Right cardiac atrium (tissue), 5 donors: ENCODE results near the gene TMEM242. TPM values are rescaled to one million over a fixed set of nuclear protein-coding genes. Genes with fewer than 3 reads are reported as not detected.

Experiments used
- ATAC-seq, 2 donors: fragments of 200-7000 bp; cut with Tn5 transposase; one replicate each; pipeline versions ENCODE4 v1.8.0 to v1.9.1; 2020; ENCODE audit warnings: moderate library complexity in 2 of 2, mild to moderate bottlenecking in 1 of 2
- DNase-seq, 3 donors: peaks; one replicate each; pipeline ENCODE4 v3.0.0-alpha.2; 2020
- H3K27ac ChIP-seq: one replicate; pipeline ENCODE4 v1.5.1; 2013; ENCODE audit warnings: mild to moderate bottlenecking, low read length, control low read depth, moderate library complexity
- H3K27me3 ChIP-seq: one replicate; pipeline ENCODE4 v1.6.1; 2013; ENCODE audit not compliant: control insufficient read depth, insufficient read depth
- H3K4me1 ChIP-seq: one replicate; pipeline ENCODE4 v1.6.1; 2013; ENCODE audit warnings: low read length; ENCODE audit not compliant: control insufficient read depth, insufficient read depth
- H3K4me3 ChIP-seq: one replicate; pipeline ENCODE4 v1.5.1; 2013; ENCODE audit warnings: low read length, control low read depth
- H3K9me3 ChIP-seq: one replicate; pipeline ENCODE4 v1.6.1; 2013; ENCODE audit warnings: low read length; ENCODE audit not compliant: control insufficient read depth
- WGBS: extraction: QIAGEN DNeasy Blood & Tissue Kit; methylation state at CpG from one replicate; pipeline ENCODE4 v1.1.7; 2013; 5-methylcytosine and 5-hydroxymethylcytosine counted together
- intact Hi-C, 4 donors: fragments of 100-400 bp; cut with DNase I; formaldehyde crosslinking; loops; one replicate each; pipeline versions ENCODE4 v1.11.0 to v1.14.0; 2022 to 2023
- polyA plus RNA-seq: library from polyadenylated mRNA; stranded (reverse); fragments of 200-250 nt; gene quantifications from one replicate; pipeline ENCODE4 v1.2.3, GENCODE V29; 2013
- total RNA-seq, 4 donors: library from RNA; stranded (reverse); fragmentation: NEBNext Ultra II Directional; extraction: Animal tissue kit (Norgen Biotek cat#: 25700); gene quantifications; one replicate each; pipeline ENCODE4 v1.2.1, GENCODE V29; 2021
- donor health status: healthy with polysubstance abuse.
- donor health status: DM: no; HTN: yes; CAD: no.
- donor health status: DM: no; HTN: no; CAD: no.
- donor health status: DM: no; HTN: yes; CAD: no; lungs with severe emphysema.
- donor health status: DM: yes; HTN: yes; CAD: no.

The TMEM242 gene
- total and polyA plus RNA-seq, 5 donors = 11.5 to 14.8 (median 13.0) TPM

DNA sequence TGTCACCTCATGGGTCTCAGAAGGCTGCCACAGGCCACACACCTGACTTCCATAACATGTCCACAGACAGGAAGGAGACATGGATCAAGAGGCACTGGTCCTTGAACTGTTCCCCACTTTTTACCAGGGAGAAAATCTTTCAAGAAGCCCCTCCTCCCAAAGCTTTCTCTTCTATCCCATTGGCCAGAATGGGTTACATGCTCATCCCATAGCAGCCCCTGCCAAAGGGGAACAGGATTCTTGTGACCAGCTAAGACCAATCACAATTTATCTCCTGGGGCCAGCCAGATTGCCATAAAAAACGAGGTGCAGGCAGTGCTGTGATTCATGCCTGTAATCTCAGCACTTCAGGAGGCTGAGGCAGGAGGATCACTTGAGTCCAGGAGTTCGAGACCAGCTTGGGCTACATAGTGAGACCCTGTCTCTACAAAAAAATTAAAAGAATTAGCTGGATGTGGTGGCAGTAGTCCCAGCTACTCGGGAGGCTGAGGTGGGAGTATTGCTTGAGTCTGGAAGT is 59.4 kb downstream of the TMEM242 start:
- WGBS = 79% methylated on average over 3 of the region's 3 CpGs
- H3K4me3 ChIP-seq = no peak overlapping the region
- ATAC-seq = no peak
- intact Hi-C loops = no loop called here
- DNase-seq = no peak
- H3K27ac ChIP-seq = no peak overlapping the region
- H3K27me3 ChIP-seq = no peaks in the 10 kb centered on the region
- peaks cover 6% of the 10 kb centered on the region for H3K4me1 ChIP-seq
- H3K9me3 ChIP-seq = no peaks in the 10 kb centered on the region

DNA sequence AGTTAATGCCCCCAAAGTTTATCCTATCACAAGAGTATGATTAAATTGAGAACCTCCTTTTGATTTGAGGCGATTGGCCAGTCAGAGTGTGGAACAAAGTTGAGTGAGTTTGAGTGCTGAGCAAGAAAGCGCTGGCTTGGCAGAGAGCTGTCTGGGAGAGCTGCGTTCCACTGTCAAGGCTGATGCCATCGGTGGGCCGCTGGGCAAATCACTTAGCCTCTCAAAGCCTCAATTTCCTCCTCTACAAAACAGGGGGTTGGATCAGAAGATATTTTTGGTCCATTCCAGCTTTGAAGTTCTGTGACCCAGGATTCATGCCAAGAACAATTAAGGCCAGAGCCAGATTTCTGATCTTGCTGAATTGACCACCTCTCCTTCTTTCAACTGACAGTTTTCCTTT is 60.2 kb downstream of the TMEM242 start:
- intact Hi-C loops = no loop called here
- Histone ChIP-seq H3K27me3 (no peaks in the 10 kb centered on the region), H3K4me1 (no peaks in the 10 kb centered on the region), H3K27ac (no peak overlapping the region), H3K9me3 (no peaks in the 10 kb centered on the region), H3K4me3 (no peak overlapping the region)
- WGBS = 56% methylated on average over 5 of the region's 5 CpGs
- no peak for DNase-seq
- peak in 1 of 2 donors; percentile 42 for ATAC-seq

DNA sequence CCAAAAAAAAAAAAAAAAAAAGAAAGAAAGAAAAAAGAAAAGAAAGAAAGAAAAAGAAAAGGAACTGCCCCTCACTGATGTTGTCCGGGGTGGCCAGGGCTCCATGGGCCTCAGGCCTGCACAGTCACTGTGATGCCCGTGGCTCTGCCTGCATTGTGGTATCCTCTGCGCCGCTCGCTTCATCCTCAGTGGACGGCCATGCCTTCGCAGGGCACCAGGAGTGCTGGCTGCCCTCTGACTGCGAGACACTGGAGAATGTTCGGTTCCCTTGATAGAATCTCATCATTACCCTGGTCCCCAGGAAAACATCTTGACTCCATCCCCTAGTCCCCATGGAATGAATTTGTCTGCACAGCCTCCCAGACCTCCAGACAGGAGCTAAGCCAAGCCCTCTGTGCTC is 61.7 kb downstream of the TMEM242 start:
- Histone ChIP-seq H3K27ac (no peak overlapping the region), H3K9me3 (no peaks in the 10 kb centered on the region), H3K27me3 (no peaks in the 10 kb centered on the region), H3K4me3 (no peak overlapping the region), H3K4me1 (no peaks in the 10 kb centered on the region)
- DNase-seq (no peak), ATAC-seq (no peak)
- intact Hi-C loops = no loop called here
- 86% methylated on average over 9 of the region's 9 CpGs for WGBS

- 85% methylated on average over 16 of the region's 16 CpGs for WGBS
- intact Hi-C loops = no loop called here
- Histone ChIP-seq H3K4me1 (no peaks in the 10 kb centered on the region), H3K4me3 (no peak overlapping the region), H3K27me3 (no peaks in the 10 kb centered on the region), H3K9me3 (no peaks in the 10 kb centered on the region), H3K27ac (no peak overlapping the region)
- ATAC-seq = no peak
- no peak for DNase-seq
These were observed 62.4 kb downstream of the TMEM242 start for GRCh38 chr6:157260735-157261410.

- Histone ChIP-seq H3K27me3 (no peaks in the 10 kb centered on the region), H3K4me3 (no peak overlapping the region), H3K9me3 (no peaks in the 10 kb centered on the region), H3K27ac (no peak overlapping the region), H3K4me1 (no peaks in the 10 kb centered on the region)
- 96% methylated on average over 9 of the region's 9 CpGs for WGBS
- DNase-seq (no peak), ATAC-seq (no peak)
- intact Hi-C loops = no loop called here
These were observed 63.9 kb downstream of the TMEM242 start for GRCh38 chr6:157259443-157259842.

- Histone ChIP-seq H3K4me3 (no peak overlapping the region), H3K9me3 (no peaks in the 10 kb centered on the region), H3K4me1 (no peaks in the 10 kb centered on the region), H3K27me3 (no peaks in the 10 kb centered on the region), H3K27ac (no peak overlapping the region)
- ATAC-seq (peak in 1 of 2 donors; percentile 27), DNase-seq (no peak)
- WGBS = 95% methylated on average over 11 of the region's 11 CpGs
- intact Hi-C loops = no loop called here
These were observed 64.4 kb downstream of the TMEM242 start for GRCh38 chr6:157258878-157259277.

DNA sequence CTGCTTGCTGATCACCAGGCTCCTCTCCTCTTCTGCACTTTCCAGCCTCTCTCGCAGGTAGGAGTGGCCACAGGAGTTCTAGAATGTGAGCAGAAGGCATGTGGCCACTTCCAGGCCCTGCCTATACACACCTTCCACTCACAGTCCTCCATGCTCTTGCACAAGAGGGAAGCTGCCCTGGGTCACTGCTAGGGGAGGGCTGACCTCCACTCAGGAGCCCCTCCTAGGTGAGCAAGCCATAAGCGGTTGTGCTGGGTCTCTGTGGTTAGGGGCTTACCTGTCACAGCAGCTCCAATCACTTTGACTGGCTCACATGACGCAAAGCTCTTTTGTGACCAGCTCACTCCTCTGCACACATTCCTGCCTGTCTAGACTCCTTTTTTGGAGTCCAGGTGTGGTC is 68.2 kb downstream of the TMEM242 start:
- 97% methylated on average over 3 of the region's 3 CpGs for WGBS
- Histone ChIP-seq H3K9me3 (no peaks in the 10 kb centered on the region), H3K4me1 (no peaks in the 10 kb centered on the region), H3K27me3 (no peaks in the 10 kb centered on the region), H3K4me3 (no peak overlapping the region), H3K27ac (no peak overlapping the region)
- DNase-seq = no peak
- no peak for ATAC-seq
- intact Hi-C loops = no loop called here

- Histone ChIP-seq H3K9me3 (no peaks in the 10 kb centered on the region), H3K4me1 (no peaks in the 10 kb centered on the region), H3K27ac (no peak overlapping the region), H3K27me3 (no peaks in the 10 kb centered on the region), H3K4me3 (no peak overlapping the region)
- intact Hi-C loops = no loop called here
- no peak for DNase-seq
- no peak for ATAC-seq
- WGBS = 92% methylated on average over 3 of the region's 3 CpGs
These were observed 68.8 kb downstream of the TMEM242 start for GRCh38 chr6:157254538-157254937.

- intact Hi-C loops = no loop called here
- WGBS = 87% methylated on average over 7 of the region's 7 CpGs
- H3K27me3 ChIP-seq = no peaks in the 10 kb centered on the region
- no peaks in the 10 kb centered on the region for H3K9me3 ChIP-seq
- DNase-seq (no peak), ATAC-seq (no peak)
- H3K27ac ChIP-seq = no peak overlapping the region
- no peak overlapping the region for H3K4me3 ChIP-seq
- H3K4me1 ChIP-seq = no peaks in the 10 kb centered on the region
These were observed 69.6 kb downstream of the TMEM242 start for GRCh38 chr6:157253699-157254098.

DNA sequence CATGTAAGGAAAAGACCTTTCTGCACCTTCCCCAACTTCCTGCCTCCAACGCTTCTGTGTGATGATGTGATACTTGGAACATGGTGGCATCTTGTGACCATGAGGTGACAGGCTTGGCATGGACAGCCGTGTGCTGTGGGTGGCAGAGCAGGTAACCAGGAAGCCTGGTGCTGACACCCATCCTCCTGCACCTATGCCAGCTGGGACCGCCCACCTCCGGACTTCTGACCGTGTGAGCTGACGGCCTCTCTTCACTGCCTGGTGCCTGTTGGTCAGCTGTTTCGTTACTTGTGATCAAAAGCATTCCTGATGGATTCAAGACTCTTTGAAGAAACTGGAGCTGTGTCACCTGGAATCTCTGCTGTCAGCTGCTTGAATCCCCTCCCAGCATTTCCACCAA is 70.3 kb downstream of the TMEM242 start:
- ATAC-seq (peak; percentile 80 to 86), DNase-seq (peak in 2 of 3 donors; percentile 38 to 81)
- H3K4me3 ChIP-seq = no peak overlapping the region
- intact Hi-C loops = no loop called here
- 48% methylated on average over 7 of the region's 7 CpGs for WGBS
- H3K4me1 ChIP-seq = no peaks in the 10 kb centered on the region
- no peak overlapping the region for H3K27ac ChIP-seq
- H3K27me3 ChIP-seq = no peaks in the 10 kb centered on the region
- no peaks in the 10 kb centered on the region for H3K9me3 ChIP-seq

GRCh38 chr6:157251586-157252247 is 71.6 kb downstream of the TMEM242 start:
- Histone ChIP-seq H3K4me3 (no peak overlapping the region), H3K9me3 (no peaks in the 10 kb centered on the region), H3K27ac (no peak overlapping the region), H3K27me3 (no peaks in the 10 kb centered on the region), H3K4me1 (no peaks in the 10 kb centered on the region)
- DNase-seq (no peak), ATAC-seq (no peak)
- 89% methylated on average over 8 of the region's 8 CpGs for WGBS
- intact Hi-C loops = no loop called here
